ENCODE results near the gene GDPD3. TPM values are rescaled to one million over a fixed set of nuclear protein-coding genes. Genes with fewer than 3 reads are reported as not detected.

The GDPD3 gene
- total RNA-seq, 4 donors from 2014 or later, result 13.4 to 41.2 (median 28.1) TPM

DNA sequence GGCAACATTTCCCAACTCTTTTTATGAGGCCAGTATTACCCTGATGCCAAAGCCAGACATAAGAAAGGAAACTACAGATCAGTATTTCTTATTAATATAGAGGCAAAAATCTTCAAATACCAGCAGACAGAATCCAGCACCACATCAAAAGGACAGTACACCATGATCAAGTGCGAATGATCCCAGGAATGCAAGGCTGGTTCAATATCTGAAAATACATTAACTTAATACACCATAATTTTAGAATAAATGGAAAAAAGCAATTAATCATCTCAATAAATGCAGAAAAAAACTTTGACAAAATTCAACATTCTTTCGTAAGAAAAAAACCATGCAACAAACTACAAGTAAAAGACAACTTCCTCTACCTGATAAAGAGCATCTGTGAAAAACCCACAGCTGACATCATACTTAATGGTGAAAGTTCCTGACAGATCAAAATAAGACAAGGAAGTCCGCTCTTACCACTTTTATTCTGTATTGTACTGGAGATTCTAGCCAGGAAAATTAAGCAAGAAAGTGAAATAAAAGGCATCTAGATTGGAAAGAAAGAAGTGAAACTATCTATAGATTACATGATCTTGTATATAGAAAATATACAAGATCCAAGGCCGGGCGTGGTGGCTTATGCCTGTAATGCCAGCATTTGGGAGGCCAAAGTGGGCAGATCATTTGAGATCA, 36.1 kb upstream of the GDPD3 start:
- 70 to 81% methylated on average over 5 of the region's 5 CpGs for WGBS, 2 donors
- H3K36me3 ChIP-seq, result no peaks in the 10 kb centered on the region
- TF ChIP-seq POLR2A (IDR thresholded peaks at IDR 0.05), result no peak
- TF ChIP-seq, protein P1, sequence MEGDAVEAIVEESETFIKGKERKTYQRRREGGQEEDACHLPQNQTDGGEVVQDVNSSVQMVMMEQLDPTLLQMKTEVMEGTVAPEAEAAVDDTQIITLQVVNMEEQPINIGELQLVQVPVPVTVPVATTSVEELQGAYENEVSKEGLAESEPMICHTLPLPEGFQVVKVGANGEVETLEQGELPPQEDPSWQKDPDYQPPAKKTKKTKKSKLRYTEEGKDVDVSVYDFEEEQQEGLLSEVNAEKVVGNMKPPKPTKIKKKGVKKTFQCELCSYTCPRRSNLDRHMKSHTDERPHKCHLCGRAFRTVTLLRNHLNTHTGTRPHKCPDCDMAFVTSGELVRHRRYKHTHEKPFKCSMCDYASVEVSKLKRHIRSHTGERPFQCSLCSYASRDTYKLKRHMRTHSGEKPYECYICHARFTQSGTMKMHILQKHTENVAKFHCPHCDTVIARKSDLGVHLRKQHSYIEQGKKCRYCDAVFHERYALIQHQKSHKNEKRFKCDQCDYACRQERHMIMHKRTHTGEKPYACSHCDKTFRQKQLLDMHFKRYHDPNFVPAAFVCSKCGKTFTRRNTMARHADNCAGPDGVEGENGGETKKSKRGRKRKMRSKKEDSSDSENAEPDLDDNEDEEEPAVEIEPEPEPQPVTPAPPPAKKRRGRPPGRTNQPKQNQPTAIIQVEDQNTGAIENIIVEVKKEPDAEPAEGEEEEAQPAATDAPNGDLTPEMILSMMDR (IDR thresholded peaks at IDR 0.05), result no peak
- H3K4me3 ChIP-seq, result no peak overlapping the region
- peaks cover 0 to 15% (median 3%) of the 10 kb centered on the region in 3 donors for H3K9me3 ChIP-seq
- H3K4me1 ChIP-seq, result no peaks in the 10 kb centered on the region
- H3K27me3 ChIP-seq, result no peaks in the 10 kb centered on the region
- no peak for DNase-seq
- no peak overlapping the region for H3K27ac ChIP-seq
- intact Hi-C loops (cut with DNase I), result no loop called here

DNA sequence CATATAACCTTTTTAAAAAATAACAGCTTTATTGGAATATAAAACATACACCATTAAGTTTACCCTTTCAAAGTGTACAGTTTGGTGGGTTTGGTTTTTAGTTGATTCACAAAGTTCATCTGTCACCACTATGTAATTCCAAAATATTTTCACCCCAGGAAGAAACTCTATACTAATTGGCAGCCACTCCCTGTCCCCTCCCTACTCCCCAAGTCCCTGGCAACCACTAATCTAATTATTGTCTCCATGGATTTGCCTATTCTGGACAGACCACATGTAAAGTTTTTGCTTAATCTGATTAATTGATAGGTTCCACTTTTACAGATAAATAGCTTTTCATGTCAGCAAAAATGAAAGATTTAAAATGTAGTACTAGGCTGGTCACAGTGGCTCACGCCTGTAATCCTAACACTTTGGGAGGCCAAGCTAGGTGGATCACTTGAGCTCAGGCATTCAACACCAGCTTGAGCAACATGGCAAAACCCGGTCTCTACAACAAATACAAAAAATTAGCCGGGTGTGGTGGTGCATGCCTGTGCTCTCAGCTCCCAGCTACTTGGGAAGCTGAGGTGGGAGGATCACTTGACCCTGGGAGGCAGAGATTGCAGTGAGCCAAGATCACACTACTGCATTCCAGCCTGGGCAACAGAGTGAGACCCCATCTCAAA, 34.6 kb upstream of the GDPD3 start:
- TF ChIP-seq, protein P1 (IDR thresholded peaks at IDR 0.05), result no peak
- no peak for TF ChIP-seq POLR2A (IDR thresholded peaks at IDR 0.05)
- Histone ChIP-seq H3K9me3 (peaks cover 0 to 15% (median 3%) of the 10 kb centered on the region in 3 donors), H3K4me3 (no peak overlapping the region), H3K27ac (no peak overlapping the region), H3K27me3 (no peaks in the 10 kb centered on the region), H3K4me1 (no peaks in the 10 kb centered on the region), H3K36me3 (no peaks in the 10 kb centered on the region)
- WGBS, 2 donors, result 76 to 79% methylated on average over 3 of the region's 3 CpGs
- intact Hi-C loops (cut with DNase I), result no loop called here
- no peak for DNase-seq

DNA sequence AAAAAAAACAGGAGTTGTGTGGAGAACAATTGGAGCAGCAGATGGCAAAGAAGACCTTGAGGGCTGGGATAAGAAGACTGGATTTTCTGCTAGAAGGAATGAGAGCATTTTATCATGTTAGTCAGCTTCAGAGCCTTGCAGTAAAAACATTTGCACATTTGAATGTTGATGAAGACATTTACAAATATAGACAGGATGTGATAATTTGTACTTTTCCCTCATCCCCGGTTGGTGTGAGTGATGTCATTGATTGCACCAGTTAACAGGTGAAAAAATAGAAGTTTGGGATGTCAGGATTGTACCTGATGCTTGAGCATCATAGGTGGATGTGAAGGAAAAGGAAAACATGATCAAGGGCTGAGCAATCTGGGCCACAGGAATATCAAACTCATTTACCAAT, 32.3 kb upstream of the GDPD3 start:
- Histone ChIP-seq H3K4me3 (no peak overlapping the region), H3K27me3 (no peaks in the 10 kb centered on the region), H3K9me3 (peaks cover 0 to 15% (median 3%) of the 10 kb centered on the region in 3 donors), H3K4me1 (no peaks in the 10 kb centered on the region), H3K27ac (no peak overlapping the region), H3K36me3 (no peaks in the 10 kb centered on the region)
- no peak for DNase-seq
- intact Hi-C loops (cut with DNase I), result no loop called here
- TF ChIP-seq, protein P1 (IDR thresholded peaks at IDR 0.05), result no peak
- TF ChIP-seq POLR2A (IDR thresholded peaks at IDR 0.05), result no peak
- WGBS, 2 donors, result 39 to 60% methylated on average over 1 of the region's 1 CpG

DNA sequence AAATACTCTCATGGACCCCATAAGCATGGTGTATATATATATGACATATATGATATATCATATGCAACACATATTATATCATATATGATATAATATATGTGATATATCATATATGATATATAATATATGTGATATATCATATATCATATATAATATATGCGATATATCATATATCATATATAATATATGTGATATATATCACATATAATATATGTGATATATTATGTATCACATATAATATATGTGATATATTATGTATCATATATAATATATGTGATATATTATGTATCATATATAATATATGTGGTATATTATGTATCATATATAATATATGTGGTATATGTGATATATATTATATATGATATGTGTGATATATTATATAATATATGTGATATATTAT, 31.6 kb upstream of the GDPD3 start:
- 40 to 72% methylated on average over 1 of the region's 1 CpG for WGBS, 2 donors
- Histone ChIP-seq H3K27ac (no peak overlapping the region), H3K9me3 (peaks cover 0 to 14% (median 3%) of the 10 kb centered on the region in 3 donors), H3K4me3 (no peak overlapping the region), H3K27me3 (no peaks in the 10 kb centered on the region), H3K4me1 (no peaks in the 10 kb centered on the region), H3K36me3 (no peaks in the 10 kb centered on the region)
- DNase-seq, result no peak
- intact Hi-C loops (cut with DNase I), result no loop called here
- TF ChIP-seq, protein P1 (IDR thresholded peaks at IDR 0.05), result no peak
- no peak for TF ChIP-seq POLR2A (IDR thresholded peaks at IDR 0.05)

DNA sequence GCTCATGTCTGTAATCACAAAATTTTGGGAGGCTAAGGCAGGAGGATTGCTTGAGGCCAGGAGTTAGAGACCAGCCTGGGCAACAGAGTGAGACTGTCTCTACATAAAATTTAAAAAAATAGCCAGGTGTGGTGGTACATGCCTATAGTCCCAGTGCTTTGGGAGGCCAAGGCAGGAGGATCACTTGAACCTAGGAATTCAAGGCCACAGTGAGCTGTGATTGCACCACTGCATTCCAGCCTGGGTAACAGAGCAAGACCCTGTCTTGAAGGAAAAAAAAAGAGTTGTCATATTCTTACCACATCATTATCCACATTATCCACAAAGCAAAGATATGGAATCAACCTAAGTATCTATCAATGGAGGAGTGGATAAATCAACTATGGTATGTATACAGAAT, 30.7 kb upstream of the GDPD3 start:
- intact Hi-C loops (cut with DNase I), result no loop called here
- Histone ChIP-seq H3K27ac (no peak overlapping the region), H3K4me1 (no peaks in the 10 kb centered on the region), H3K27me3 (no peaks in the 10 kb centered on the region), H3K36me3 (no peaks in the 10 kb centered on the region), H3K9me3 (peaks cover 0 to 5% (median 0%) of the 10 kb centered on the region in 3 donors), H3K4me3 (no peak overlapping the region)
- DNase-seq, result no peak
- TF ChIP-seq POLR2A (IDR thresholded peaks at IDR 0.05), result no peak
- TF ChIP-seq, protein P1 (IDR thresholded peaks at IDR 0.05), result no peak
